Coronary artery (tissue), 2 donors: ENCODE data around the gene PAPPA2.

ENCODE experiments used
- DNase-seq: peaks from one replicate; pipeline ENCODE4 v3.0.0-alpha.2; 2017; ENCODE audit warnings: low spot score
- H3K27ac ChIP-seq, 2 donors: fragments of 200-600 bp; sonication (generic); one replicate each; pipeline ENCODE4 v1.5.1; 2016 to 2019
- H3K4me3 ChIP-seq: fragments of 200-600 bp; sonication (generic); 2 replicates; pipeline ENCODE4 v1.5.1; 2016; ENCODE audit warnings: mild to moderate bottlenecking, moderate library complexity
- TF ChIP-seq, protein P1 (sequence below): fragments of 200-600 bp; sonication (generic); IDR thresholded peaks from one replicate; pipeline ENCODE4 v1.5.1; 2019; ENCODE audit warnings: antibody characterized with exemption

The PAPPA2 gene

DNA sequence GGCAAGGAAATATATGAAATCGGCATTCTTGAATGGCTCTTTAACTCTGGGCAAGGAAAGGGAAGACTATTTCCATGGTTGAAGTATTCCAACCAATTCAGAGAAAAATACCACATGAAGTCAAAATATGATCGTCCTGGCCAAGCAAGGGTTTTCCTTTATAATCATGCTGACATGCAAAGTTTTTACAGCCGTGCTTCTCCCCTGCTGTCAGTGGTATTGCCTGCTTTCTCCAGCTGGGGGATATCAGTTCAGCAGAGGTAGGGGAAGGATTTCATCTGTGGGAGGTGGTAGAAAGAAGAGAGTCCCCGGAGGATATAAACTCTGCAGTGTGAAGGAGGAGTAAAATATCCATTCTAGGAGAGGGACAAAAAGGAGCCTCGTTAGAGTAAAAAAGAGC lies 322.8 kb downstream of the PAPPA2 start:
- Histone ChIP-seq H3K27ac (no peak overlapping the region), H3K4me3 (no peak overlapping the region)
- TF ChIP-seq, protein P1, sequence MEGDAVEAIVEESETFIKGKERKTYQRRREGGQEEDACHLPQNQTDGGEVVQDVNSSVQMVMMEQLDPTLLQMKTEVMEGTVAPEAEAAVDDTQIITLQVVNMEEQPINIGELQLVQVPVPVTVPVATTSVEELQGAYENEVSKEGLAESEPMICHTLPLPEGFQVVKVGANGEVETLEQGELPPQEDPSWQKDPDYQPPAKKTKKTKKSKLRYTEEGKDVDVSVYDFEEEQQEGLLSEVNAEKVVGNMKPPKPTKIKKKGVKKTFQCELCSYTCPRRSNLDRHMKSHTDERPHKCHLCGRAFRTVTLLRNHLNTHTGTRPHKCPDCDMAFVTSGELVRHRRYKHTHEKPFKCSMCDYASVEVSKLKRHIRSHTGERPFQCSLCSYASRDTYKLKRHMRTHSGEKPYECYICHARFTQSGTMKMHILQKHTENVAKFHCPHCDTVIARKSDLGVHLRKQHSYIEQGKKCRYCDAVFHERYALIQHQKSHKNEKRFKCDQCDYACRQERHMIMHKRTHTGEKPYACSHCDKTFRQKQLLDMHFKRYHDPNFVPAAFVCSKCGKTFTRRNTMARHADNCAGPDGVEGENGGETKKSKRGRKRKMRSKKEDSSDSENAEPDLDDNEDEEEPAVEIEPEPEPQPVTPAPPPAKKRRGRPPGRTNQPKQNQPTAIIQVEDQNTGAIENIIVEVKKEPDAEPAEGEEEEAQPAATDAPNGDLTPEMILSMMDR, result no peak
- DNase-seq, result no peak

DNA sequence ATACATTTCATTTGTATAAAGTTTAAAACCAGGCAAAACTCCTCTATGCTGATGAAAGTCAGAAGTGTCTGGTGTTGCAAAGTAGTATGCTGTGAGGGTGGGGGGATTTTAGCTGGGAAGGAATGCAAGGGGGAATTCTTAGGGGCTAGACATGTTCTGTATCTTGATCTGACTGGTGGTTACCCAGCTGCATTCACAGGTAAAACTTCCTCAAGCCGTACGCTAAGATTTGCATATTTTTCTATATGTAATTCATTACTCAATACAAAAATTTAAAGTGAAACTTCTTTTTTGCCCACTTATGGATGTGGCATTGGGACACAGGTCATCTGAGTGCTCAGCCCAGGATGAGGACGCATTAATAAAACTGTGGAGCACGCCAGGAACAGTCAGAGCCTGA lies 323.3 kb downstream of the PAPPA2 start:
- DNase-seq, result no peak
- H3K4me3 ChIP-seq, result no peak overlapping the region
- TF ChIP-seq, protein P1, result no peak
- H3K27ac ChIP-seq, result no peak overlapping the region

DNA sequence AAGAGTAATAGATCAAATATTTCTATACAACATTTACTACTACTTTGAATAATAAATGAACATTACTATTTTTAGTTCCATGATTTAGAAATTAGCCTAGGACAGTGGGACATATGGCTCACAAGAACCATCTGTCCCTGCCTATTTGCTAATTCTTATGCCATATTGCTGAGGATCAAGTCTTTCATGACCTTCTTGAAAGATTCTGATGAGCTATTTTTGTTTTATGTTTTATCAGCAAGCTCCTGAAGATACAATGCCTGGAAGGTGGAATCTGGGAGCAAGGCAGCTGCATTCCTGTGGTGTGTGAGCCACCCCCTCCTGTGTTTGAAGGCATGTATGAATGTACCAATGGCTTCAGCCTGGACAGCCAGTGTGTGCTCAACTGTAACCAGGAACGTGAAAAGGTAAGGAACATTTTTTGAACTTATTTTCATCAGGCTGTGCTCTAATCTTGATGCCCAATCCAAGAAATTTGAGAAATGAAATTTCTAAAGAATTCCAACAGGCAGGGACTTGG lies 326.7 kb downstream of the PAPPA2 start:
- no peak for DNase-seq
- no peak overlapping the region for H3K4me3 ChIP-seq
- TF ChIP-seq, protein P1, result no peak
- no peak overlapping the region for H3K27ac ChIP-seq

DNA sequence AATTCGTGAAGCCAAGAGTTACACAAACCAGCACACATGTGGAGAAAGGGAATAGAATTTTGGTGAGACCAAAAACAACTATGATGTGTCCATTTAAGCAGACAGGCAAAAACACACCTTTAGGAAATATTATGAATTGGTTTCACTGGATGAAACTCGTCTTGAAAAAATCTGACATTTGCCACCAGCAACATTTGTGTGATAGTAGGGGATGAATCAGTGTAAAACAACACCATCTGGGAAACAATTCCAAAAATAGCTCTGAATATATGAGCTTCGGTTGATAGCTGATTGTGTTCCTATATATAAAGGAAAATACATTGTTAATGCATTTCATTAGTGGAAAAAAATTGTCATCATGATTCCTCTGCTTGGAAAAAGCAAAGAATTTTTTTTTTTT lies 327.8 kb downstream of the PAPPA2 start:
- no peak for DNase-seq
- no peak overlapping the region for H3K4me3 ChIP-seq
- TF ChIP-seq, protein P1, result no peak
- peak overlapping the region in 1 of 2 donors; percentile 8 for H3K27ac ChIP-seq

DNA sequence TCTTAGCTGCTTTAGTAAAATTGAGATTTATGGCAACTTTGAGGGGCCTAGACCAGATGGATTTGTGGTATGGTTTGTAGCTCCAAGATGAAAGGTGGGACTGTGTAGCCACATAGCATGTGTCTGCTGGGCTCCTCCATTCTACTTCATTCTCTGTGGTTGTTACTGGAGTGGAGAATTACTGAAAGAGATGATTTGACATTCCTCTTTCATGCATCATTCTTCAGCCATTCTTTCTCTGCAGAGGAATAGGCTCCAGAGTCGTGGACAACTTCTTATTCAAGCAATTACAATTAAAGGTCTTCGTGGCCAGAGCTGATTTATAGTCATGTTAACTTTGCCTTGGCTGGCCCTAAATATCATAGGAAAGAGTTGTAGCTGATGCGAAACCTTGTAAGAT lies 328.9 kb downstream of the PAPPA2 start:
- TF ChIP-seq, protein P1, result no peak
- Histone ChIP-seq H3K27ac (no peak overlapping the region), H3K4me3 (no peak overlapping the region)
- DNase-seq, result no peak

DNA sequence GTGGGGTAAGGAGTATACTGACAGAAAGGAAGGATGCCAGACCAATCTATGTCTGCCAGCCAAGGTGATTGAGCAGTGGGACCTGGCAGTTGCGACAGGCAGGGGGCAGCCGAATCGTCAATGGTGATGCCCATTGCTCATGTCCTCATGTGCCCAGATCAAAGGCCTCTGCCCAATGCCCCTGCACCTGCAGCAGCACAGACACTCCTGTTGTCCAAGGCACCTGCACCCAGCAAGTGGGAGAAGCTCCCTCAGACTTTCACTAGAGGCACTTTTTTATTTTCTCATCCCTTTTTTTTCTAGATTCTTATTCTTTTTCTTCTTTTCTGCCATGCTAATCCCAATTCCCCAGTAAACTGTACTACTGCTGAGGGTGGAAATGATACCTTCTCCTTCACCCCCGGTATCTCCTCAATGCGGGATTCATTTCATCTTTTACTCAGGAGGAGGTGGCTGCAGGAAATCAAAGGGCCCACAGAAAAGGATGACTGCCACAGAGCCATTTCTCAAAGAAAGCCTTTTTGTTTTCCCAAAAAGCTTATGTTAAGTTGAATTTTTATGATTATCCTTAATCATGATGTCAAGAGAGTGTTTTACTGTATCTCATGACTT lies 332.0 kb downstream of the PAPPA2 start:
- TF ChIP-seq, protein P1, result no peak
- no peak overlapping the region for H3K27ac ChIP-seq
- no peak overlapping the region for H3K4me3 ChIP-seq
- no peak for DNase-seq

DNA sequence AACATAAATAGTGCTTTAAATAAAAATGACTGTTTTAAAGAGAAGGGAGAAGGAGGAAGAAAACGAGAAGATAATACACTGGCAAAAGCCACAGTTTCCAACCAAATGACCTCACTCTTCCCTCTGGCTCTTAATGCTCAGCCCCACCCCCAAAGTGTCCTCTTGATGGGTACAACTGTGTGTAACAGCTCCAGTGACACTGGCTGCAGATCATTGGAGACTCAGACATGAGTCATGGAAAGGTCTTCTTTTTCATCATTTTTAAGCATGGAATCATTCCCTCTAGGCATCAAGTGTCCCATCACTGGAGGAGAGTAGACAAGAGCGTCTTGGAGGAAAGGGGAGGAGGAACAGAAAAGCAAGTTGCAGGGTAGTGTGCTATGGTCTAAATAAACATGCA lies 333.0 kb downstream of the PAPPA2 start:
- TF ChIP-seq, protein P1, result no peak
- no peak overlapping the region for H3K4me3 ChIP-seq
- DNase-seq, result no peak
- peak overlapping the region in 1 of 2 donors; percentile 40 for H3K27ac ChIP-seq
